ENCODE measurements around the gene COL28A1.

DNA sequence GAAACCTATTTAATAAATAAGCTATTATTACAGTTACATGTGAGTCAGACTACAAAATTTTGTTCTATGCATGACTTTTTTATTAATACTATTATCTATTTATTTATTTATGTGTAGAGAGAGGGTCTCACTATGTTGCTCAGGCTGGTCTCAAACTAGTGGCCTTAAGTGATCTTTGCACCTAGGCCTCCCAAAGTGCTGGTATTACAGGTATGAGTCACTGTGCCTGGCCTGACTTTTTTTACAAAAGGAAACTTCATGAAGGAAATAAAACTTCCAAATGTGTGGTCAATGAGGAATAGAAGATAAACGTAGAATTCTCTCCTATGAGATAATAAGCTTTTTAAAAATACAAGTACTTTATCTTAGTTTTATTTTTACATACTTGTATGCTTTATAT is 19.0 kb downstream of the COL28A1 start:
- TF ChIP-seq, protein P1, sequence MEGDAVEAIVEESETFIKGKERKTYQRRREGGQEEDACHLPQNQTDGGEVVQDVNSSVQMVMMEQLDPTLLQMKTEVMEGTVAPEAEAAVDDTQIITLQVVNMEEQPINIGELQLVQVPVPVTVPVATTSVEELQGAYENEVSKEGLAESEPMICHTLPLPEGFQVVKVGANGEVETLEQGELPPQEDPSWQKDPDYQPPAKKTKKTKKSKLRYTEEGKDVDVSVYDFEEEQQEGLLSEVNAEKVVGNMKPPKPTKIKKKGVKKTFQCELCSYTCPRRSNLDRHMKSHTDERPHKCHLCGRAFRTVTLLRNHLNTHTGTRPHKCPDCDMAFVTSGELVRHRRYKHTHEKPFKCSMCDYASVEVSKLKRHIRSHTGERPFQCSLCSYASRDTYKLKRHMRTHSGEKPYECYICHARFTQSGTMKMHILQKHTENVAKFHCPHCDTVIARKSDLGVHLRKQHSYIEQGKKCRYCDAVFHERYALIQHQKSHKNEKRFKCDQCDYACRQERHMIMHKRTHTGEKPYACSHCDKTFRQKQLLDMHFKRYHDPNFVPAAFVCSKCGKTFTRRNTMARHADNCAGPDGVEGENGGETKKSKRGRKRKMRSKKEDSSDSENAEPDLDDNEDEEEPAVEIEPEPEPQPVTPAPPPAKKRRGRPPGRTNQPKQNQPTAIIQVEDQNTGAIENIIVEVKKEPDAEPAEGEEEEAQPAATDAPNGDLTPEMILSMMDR (conservative IDR thresholded peaks at IDR 0.05 in 1 of 2, IDR thresholded peaks at IDR 0.05 in 1 of 2; ENCODE audit: extremely low read depth in 1 of 2, insufficient read depth in 1 of 2, low read depth in 1 of 2, low read length in 2 of 2), result no peak
- no peak for TF ChIP-seq EZH2 (IDR thresholded peaks at IDR 0.05; ENCODE audit: borderline replicate concordance, low read length)
